Stimulated activated CD4-positive, alpha-beta T cell treated with anti-CD3 and anti-CD28 coated beads, Interleukin-2, amount 100 ng/mL, for 4 hours (primary cell): ENCODE data around the gene C12orf76.
"Not testable (repeated sequence)": the region's sequence is repeated elsewhere in the genome, so short reads cannot be mapped to it uniquely, and the experiment has no call there.

Experiments used
- DNase-seq: peaks from one replicate; pipeline ENCODE4 v3.0.0-alpha.2; 2020; ENCODE audit warnings: low read depth

The C12orf76 gene

DNA sequence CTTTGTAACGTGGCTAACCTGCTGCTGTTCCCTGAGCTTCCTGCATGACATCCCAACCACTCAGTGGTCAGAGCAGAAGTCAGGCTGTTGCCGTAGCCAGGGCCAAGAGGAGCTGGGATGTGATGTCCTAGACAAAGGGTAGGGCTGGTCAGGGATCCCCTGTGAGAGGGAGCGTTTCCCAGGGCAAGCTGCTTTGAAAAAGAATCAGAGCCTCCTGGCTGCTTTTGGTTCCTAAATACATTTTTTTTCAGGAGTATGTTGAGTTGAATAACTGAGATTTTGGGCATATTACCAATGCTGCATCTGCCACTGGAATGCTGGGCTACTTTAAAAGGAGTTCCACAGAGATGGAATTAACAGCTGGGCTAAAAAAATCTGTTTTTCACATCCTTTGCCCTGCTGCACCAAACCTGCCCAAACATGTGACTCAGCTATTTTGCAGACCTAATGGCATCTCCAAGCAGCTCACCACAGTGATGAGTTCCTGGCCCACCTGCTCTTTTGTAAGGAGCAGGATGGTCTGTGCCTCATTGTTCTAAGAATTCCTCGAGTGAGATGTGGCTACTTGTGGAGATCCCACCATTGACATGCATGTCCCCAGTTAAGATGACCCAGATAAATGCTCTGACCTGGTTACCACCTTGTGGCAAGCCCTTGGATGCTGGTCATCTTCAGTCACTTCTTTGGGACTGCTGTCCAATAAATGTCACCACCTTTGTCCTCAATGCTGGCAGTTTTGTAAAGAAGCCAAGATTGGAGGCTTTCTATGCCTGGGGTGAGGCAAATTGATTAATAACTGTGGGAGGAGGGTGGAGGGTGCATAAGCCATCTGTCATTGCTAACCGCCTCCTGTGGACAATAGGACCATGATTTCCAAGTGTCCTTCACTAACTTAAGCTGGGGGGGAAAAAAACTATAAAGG is 25.0 kb downstream of the C12orf76 start:
- no peak for DNase-seq

GRCh38 chr12:110020956-110021355 is 27.4 kb downstream of the C12orf76 start:
- no peak for DNase-seq

DNA sequence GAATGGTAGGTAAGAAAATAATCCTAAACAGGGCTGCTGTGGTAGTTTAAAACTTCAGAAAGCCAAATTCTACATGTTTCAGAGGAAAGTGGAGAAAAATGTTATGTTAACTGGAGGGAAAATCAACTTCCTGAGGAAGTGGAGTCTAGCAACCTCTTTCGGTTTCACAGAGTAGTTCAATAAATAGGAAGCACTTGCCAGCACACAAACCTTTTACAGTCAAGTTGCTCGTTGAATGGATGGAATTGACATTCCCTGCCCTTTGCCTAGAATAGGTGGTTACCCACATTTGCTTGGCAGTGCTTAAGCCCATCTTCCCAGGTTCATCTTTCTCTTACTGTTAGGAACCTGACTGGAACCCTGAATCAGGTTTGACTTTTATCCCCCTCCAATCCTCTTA is 33.2 kb downstream of the C12orf76 start:
- DNase-seq: no peak

DNA sequence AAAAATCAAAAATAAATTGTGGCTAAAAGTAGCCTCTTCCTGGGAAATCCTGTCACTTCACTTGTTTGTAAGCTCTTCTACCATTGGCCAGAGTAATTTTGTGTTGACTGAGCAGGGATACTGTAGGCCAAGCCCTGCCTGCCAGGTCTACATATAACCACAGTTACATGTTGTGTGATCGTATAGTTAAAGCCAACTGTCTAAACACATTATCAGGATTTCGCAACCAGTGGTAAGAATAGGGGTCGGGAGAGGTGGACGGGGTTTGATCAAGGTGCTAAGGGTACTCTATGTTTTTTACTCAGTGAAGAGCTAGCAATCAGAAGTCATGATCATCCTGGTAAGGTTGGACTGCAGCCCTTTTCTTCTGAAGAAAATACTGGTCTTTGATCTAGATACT is 35.7 kb downstream of the C12orf76 start:
- no peak for DNase-seq

DNA sequence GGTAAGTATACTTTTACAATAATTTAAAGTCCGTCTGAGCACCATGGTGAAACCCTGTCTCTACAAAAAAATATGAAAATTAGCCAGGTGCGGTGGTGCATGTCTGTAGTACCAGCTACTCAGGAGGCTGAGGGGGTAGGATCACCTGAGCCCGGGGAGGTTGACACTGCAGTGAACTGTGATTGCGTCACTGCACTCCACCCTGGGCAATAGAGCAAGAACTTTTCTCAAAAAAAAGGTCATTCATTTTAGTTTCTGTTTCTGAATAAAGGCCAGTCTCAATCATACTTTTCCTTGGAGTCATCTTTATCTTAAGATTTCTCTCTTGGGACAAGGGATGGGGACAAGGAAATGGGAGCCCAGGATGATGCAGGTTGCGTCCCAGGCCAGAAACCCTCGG is 36.2 kb downstream of the C12orf76 start:
- no peak for DNase-seq

- no peak for DNase-seq
These were observed 37.2 kb downstream of the C12orf76 start for GRCh38 chr12:110010853-110011723.

DNA sequence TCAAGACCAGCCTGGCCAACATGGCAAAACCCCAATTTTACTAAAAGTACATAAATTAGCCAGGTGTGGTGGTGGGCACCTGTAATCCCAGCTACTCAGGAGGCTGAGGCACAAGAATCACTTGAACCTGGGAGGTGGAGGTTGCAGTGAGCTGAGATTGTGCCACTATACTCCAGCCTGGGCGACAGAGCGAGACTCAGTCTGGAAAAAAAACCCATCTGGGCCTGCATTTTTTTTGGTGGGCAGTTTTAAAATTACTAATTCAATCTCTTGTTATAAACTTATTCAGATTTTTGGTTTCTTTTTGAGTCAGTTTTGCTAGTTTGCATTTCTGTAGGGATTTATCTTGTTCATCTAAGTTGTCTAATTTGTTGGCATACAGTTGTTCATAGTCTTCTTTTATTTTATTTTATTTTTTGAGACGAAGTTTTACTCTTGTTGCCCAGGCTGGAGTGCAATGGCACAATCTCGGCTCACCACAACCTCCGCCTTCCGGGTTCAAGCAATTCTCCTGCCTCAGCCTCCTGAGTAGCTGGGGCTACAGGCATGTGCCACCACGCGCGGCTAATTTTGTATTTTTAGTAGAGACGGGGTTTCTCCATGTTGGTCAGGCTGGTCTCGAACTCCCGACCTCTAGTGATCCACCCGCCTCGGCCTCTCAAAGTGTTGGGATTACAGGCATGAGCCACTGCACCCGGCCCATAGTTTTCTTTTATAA is 39.5 kb downstream of the C12orf76 start:
- not testable (repeated sequence) for DNase-seq

DNA sequence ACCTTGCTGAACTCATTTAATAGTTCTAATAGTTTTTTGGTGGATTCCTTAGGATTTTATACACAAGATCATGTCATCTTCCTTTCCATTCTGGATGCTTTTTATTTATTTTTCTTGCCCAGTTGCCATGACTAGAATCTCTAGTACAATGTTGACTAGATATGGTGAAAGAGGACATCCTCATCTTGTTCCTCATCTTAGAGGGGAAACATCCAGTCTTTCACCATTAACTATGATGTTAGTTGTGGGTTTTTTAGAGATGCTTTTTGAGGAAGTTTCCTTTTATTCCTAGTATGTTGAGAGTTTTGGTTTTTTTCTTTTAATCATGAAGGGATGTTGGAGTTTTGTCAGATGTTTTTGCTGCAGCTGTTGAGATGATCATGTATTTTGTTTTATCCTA is 40.4 kb downstream of the C12orf76 start:
- no peak for DNase-seq

- no peak for DNase-seq
These were observed 42.2 kb downstream of the C12orf76 start for GRCh38 chr12:110006115-110006514.

DNA sequence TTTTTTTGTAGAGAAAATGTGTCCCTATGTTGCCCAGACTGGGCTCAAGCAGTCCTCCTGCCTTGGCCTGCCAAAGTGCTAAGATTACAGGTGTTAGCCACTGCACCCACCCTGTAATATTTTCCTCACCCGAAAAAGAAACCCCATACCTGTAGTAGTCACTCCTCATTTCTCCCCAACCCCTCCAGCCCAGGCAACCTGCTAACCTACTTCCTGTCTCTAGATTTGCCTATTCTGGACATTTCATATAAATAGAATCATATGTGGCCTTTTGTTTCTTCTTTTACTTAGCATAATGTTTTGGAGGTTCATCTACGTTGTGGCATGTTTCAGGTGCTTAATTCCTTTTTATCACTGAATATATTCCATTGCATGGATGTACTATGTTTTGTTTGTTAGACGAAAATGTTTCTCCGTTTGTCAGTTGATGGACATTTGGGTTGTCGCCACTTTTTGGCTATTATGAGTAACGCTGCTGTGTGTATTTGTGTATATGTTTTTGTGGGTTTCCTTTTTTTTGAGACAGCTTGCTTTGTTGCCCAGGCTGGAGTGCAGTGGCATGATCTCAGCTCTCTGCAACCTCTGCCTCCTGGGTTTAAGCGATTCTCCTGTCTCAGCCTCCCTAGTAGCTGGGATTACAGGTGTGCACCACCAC is 42.9 kb downstream of the C12orf76 start:
- DNase-seq: no peak

- DNase-seq: no peak
These were observed 43.7 kb downstream of the C12orf76 start for GRCh38 chr12:110004598-110004997.

DNA sequence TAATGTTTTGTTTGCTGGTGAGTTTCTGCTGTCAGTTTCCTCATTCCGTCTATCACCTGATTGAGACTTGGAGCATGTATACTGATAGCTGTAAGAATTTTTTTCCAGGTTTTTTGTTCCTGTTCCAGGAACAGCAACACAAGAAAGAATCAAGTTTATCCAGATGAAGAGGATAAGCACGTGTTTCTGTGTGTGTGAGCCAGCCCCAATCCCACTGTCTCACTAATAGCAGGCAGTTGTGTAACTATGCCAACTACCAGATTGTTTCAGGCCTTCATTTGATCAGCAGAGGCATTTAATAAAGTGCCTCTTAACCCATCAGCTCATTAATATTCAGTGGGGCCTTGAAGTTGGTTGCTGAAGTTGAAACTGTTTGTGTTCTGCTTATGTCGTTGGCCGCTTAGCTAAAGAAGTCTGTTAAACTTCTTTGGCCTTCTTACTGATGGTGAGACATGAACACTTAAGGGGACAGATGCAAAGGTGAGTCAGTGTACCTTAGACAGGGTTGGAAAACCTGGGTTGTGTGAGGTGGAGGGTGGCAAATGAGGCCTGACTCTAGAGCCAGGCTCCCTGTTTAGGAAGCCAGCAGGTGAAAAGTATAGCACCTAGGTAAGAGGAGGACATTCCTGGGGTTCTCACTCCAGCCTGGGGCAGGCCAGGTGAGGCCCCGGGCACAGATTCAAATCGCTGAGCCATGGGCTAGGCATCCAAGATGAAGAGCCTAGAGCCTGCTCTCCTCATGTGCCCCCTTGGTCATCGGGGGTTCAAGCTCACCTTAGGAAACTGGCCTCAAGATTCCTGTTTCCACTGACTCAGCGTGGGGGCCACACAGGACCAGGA is 45.4 kb downstream of the C12orf76 start:
- no peak for DNase-seq

DNA sequence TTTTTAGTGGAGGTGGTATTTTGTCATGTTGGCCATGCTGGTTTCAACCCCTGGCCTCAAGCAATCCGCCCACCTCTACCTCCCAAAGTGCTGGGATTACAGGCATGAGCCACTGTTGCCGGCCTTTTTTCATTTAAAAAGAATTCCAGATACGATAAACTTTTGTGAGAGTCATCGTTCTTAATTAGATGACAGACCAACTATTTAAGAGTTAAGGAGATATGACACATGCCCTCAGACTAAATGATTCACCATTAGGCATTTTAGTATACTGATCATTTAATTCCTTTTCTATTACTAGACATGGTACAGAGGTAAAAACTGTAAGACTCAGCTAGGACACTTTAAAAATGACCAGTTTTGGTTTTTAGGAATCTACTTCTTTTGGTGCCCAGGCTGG is 46.7 kb downstream of the C12orf76 start:
- no peak for DNase-seq

GRCh38 chr12:109999983-110000505 is 48.3 kb downstream of the C12orf76 start:
- DNase-seq: no peak

GRCh38 chr12:109999649-109999971 is 48.7 kb downstream of the C12orf76 start:
- DNase-seq: no peak

GRCh38 chr12:109998904-109999648 is 49.2 kb downstream of the C12orf76 start, which contains the start of gene ANKRD13A:
Gene ANKRD13A (plus strand): TSS chr12:109999430. CDS start chr12:109999689, 259 bp downstream.
- DNase-seq: peak; percentile 79

- no peak for DNase-seq
These were observed 50.0 kb downstream of the C12orf76 start for GRCh38 chr12:109998241-109998903.

- DNase-seq: no peak
These were observed 50.9 kb downstream of the C12orf76 start for GRCh38 chr12:109997393-109997792.

GRCh38 chr12:109996483-109996853 is 51.9 kb downstream of the C12orf76 start:
- no peak for DNase-seq
